ENCODE data around the gene GHSR.

GHSR gene

GRCh38 chr3:172415323-172415722, 32.9 kb downstream of the GHSR start:
- no peak for FAIRE-seq

- FAIRE-seq, result no peak
Observed at GRCh38 chr3:172411478-172411947, 36.7 kb downstream of the GHSR start.

GRCh38 chr3:172410702-172411477, 37.4 kb downstream of the GHSR start:
- no peak for FAIRE-seq

GRCh38 chr3:172407872-172408271, 40.4 kb downstream of the GHSR start:
- no peak for FAIRE-seq

DNA sequence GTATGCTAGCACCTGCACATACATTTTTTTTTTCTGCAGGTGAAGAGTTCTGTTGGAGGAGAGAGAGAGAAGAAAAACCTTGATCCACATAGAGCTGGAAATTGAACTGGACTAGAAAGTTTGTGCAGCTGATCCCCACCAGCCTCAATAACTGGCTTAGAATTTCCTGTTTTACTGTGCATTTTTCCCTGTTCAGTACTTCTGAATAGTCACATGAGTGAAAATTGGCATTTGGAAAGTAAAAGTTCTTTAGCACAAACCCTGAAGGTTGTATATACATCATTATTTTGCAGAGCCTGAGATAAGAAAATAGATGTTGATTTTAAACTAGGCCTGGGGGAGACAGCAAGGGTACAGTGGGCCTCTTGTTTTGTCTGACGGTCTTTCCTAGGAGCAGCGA, 42.3 kb downstream of the GHSR start:
- FAIRE-seq, result no peak

DNA sequence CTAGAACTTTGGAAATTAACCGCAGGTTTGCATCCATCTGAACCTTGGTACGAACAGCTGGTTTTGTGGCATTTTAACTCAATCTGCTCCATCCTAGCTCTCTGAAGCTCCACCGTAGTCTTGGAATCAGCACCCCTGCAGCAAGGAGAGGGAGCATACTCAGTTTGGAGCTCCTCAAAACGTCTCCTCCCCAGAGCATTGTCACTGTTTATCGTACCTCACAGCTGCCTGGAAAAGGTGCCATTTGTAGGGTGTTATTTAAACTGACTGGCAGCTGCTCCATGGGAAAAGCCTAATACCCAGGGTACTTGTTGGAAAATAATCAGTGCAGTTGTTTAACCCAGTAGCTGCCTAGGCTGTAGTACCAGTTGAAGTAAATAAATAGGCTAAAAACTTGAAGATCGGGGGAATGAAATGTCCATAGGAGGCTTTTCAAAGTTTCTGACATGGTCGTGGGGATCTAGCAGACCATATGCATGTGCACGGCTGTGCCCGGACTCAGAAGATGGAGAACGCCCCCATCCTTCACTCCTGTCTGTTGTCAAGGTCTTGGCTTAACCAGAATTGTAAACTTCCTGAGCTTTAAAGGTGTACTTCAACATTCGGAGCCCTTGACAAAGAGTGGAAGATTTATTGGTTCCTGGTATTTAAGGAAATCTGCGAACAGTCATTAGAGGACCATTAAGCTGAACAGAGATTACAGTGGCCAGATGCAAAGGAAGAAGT, 43.9 kb downstream of the GHSR start:
- FAIRE-seq, result no peak

GRCh38 chr3:172402892-172403643, 45.2 kb downstream of the GHSR start:
- FAIRE-seq, result no peak

- FAIRE-seq, result no peak
Observed at GRCh38 chr3:172402090-172402489, 46.2 kb downstream of the GHSR start.

DNA sequence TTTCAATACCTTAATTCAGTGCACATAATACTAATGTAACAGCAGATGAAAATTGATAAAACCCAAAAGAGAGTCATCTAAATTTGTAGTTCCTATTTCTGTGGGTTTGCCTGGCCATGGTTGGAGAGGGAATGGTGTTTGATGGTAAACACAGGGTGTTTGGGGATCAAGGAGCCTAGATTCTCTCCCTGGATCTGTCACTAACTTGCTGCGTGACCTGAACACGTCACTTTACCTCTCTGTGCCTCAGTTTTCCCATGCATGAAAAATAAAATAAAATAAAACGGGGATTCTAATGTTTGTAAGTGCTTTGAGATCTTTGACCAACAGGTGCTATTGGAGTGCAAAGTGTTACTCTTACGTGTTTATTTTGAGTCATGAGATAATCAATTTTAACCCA, 49.8 kb downstream of the GHSR start:
- FAIRE-seq, result no peak

DNA sequence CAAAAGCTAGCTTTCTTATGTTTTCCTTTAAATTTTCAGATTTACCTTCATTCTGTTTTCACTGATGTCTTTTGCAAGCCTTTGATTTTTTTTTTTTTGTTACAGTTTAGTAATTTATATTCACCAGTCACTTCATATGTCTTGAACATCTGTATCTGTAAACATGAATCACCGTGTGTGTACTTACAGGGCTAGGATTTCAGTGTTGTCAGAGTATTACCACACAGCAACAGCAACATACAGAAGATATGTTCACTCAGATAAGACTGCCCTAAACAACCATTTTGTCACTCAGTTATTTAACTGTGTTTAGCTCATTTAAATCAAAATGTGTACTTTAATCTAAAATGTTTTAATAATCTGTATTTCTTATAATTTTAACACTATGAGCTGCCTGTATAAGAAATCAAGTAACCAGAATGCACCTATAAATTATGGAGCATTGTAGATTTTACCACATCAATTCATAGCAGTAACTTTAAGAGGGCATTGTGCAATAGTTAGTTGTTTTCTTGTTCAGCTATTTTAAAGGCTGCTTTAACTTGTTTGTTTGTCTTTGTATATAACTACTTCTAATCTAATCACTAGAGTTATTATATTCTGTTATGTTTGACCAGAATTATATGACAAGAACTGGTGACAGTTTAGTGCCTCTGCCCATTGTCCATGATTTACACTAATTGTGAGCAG, 50.4 kb downstream of the GHSR start:
- FAIRE-seq, result peak; percentile 9

- no peak for FAIRE-seq
Observed at GRCh38 chr3:172396400-172396799, 51.9 kb downstream of the GHSR start.

GRCh38 chr3:172394692-172395091, 53.6 kb downstream of the GHSR start:
- FAIRE-seq, result no peak
